Limb (tissue), 2 donors: ENCODE results near the gene FAM3B.
"Not testable (repeated sequence)": the region's sequence is repeated elsewhere in the genome, so short reads cannot be mapped to it uniquely, and the experiment has no call there.

Experiments used
- DNase-seq, 2 donors: peaks; one replicate each; pipeline ENCODE4 v3.0.0-alpha.2; 2016; ENCODE audit errors: extremely low spot score in 2 of 2

The FAM3B gene

DNA sequence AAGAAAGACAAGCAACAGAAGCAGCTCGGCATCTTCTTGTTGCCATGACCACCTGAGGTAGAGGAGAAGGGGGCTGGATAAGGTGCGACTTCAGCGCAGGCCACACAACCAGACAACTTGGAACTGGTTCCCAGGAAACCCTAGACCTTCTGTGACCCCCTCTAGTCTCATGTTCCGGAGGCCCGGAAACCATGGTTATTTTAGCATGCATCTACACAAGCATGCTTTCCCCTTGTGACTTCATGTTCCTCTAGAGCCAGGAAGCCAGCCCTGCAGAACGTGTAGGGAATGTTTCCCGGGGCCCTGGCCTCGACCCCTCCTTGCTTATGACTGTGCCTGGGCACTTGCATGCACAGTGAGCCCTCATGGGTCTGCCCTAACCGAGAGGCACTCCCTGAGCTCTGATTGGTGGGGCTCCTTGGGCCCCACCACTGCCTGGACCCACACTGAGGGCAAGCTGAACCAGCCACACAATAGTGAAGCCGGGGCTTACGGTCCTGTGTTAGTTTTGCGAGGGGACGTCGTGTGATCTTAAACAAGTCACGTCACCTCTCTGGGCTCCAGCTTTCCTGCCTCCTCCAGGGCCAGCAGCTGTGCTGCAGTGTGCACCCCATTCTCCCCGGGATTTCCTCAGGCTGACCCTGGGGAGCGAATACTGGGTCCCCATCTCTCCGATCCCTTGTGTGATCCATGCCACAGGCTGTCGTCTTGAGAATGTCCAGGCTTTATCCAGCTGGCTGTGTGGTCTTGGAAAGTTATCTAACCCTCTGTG is 33.2 kb downstream of the FAM3B start:
- DNase-seq: no peak

DNA sequence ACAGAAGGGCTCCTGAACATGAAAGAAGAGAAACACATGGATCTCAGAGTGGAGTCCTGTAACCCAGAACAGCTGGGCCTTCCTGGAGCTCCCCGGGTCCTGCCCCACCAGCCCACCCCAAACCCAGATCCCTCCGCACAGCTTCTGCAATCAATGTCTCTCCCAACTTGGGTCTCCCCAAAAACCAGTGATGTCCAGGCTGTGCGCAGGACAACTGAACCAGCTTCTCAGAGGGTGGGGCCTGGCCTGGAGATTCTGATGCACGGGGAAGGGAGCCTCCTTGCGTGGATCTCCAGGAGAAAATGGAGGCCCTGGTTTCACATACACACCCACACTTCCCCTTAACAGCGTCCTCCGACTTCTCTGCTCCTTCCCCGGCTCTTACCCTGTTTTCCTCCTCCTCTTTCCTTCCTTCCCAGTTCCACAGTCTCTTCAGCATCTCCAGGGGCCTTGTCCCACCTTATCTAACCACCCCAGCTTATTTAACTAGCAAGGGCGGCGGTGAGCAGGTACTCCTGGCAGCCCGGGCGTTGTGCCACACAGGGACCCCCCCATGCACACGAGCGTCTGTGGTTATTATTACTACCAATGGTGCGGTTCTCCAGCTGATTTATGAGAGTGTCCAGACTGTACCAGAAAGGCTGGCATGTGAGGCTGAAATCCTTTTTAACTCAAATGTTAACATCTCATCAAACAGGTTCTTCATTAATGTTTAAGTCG is 34.0 kb downstream of the FAM3B start:
- DNase-seq: no peak

DNA sequence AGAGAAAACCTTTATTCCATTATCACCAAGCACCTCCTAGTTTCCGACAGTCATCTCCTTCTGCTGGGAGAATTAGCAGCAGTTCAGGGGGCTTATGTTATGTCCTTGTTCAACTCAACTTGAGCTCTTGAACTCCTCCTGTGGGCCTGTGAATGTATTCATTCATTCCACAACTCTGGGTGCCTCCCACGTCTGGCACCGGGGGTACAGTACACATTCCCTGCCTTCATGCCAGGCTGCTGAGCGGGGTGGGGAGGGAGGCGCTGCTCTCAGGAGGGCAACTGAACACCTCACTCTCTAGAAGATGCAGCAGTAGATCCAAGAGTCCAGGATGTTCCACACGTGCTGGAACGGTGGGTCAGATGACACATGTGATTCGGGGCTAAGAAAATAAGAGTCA is 40.9 kb downstream of the FAM3B start:
- DNase-seq: no peak

DNA sequence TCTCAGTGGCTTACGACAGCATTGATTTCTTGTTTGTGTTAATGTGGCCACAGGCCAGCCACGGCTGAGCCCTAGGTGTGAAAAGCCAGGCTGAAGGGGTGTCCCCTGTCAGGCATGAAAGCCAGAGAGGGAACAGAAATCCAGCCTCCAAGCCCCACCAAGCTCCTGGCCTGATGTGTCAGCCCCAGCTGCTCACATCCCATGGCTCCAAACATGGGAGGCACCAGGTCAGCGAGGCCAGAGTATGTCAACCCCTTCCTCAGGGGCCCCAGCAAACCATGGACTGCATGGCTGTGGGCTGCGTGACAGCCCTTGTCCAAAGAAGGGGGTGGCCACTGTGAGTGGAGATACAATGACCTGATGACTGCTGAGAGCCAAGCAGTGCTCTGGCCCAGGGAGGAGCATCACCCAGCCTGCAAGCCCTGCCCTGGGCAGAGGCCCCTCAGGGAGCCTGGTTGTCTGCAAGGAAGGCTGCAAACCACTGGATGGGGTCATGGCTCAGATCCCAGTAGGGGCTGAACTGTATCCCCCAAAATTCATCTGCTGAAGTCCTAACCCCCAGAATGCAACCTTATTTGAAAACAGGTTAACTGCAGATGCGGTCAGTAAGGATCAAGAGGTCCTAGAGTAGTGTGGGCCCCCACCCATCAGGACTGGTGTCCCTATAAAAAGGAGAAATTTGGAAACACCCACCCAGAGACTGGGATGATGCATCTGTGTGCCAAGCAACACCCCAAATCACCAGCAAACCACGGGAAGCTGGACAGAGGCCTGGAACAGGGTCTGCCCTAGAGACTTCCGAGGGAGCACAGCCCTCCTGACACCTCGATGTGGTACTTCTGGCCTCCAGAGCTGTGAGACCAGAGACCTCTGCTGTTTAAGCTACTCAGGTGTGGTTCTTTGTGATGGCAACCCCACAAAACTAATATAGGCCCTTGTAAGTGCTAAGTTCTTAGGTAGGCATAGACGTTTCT is 41.9 kb downstream of the FAM3B start:
- no peak for DNase-seq

DNA sequence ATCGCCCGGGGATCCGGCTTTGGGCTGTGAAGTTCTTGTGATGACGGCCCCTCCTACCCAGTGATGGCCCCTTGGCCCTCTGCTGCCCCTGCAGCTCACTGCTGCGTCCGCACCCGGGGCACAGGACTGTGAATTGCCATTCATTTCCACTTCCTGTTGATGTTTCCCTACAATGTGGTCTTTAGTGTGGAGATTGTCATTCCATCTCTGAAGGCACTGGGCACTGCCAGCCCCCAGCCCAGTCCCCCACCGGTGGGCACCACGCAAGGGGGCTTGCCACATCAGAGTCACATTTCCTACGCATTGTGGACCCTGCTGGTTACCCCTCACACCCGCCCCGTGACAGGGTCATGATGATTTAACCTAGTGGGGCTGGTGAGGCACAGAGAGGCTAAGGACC is 42.7 kb downstream of the FAM3B start:
- no peak for DNase-seq

DNA sequence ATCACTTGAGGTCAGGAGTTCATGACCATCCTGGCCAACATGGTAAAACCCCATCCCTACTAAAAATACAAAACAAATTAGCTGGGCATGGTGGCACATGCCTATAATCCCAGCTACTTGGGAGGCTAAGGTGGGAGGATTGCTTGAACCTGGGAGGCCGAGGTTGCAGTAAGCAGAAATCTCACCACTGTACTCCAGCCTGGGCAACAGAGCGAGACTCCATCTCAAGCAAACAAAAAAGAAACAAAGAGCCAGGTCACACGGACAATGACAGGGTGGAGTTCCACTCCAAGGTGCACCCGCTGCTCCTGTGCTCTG is 43.1 kb downstream of the FAM3B start:
- DNase-seq: not testable (repeated sequence)

DNA sequence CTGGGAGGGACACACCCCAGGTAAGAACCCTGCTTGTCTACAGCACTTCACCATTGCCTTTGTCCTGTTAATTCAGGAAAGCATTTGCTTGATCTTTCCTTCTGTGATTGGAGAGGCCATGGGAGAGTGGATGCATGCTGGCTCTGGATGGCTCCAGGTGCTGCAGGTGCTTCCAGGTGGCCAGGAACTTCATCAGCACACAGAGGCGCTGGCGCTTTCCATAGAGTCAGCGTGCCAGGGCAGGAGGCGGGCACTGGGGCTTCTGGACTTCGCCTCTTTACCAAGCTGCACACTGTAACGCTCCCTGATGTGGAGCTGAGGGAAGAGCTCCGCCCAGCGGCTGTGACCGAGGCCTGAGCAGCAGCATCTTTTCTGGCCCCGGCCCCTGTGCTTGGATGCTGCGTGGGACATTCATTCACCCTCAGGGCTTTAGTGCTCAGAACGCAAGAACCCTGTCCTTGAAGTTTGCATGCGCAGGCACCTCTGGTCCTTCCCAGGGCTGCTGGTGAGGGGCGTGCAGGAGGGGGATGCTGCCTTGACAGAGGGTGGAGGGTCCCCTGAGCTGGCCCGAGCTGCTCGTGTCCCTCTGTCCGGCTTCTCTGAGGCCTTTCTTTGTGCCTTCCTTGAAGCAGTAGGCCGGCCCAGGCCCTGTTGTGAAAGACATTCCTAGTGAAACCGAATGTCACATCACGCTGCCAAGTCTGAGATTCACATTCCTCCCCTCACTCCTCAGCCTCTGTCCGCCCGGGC is 43.6 kb downstream of the FAM3B start:
- no peak for DNase-seq

DNA sequence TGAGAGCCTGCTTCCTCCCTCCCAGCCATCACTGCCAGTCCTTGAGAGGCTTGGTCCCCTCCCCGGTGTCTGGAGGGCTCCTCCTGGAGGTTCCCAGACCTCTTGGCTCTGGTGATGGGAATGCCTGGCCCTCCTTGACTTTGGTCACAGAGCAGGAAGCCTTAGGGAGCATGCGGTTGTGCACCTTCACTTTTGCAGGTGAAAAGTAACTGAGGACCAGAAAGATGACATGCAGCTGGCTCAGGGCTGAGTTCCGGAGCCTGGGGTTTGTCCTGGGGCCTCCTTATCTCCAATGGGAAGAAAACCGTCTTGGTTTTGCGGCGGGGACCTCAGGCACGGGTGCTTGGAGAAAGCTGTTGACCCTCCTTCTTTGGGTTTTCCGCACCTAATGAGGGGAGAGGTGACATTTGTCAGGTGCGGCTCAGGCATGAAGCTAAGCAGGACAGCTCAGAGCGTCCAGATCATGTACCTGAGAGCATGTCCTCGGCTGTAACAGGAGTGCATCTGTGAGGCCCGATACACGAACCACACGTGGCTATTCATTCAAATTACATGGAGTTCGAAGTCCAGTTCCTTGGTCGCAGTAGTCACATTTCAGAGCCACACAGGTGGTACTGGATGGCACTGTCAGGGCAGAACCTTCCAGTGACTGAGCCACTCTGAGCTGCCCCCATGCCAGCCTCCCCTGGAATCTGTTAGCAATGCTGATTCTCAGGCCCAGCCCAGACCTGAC is 44.6 kb downstream of the FAM3B start:
- no peak for DNase-seq

DNA sequence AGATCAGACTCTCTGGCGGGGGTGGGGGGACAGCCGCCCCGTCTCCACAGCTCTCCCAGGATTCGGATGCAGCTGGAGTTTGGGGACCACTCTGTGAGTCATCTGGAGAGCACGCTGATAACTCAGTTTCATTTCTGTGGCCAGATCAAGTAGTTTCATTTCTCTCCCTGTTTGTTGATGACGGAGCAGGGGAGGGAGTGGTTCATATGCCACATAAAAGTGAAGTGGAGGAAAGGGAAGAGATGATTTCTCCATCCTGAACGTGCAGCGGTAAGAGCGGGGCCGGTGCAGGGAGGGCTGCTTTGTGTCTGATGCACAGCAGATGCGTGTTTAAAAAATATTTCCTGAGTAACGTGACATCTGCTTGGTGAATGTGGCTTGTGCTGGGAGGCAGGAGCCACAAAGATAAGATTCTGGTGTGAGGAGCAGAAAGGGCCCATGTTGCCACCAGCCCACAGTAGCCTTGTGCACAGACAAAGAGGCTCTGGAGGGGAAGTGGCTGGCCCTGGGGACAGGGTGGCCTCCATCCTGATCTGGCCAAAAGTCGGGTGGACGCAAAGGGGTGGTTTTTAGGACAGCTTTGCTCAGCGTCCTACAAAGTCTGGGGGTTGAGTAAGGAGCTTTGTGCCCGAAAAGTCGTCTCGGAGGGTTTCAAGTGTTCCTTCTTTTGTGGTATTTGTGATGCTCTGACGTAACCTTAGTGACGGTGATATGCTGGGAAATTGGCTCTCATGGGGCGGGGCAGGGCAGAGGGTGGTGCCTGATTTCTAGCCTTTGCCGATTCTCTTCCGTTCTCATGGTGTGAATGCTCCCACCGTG is 45.4 kb downstream of the FAM3B start, which contains the start of gene MX2:
Gene MX2, plus strand, starts transcription at position 242 of the 819 bp plus-strand sequence. CDS start 14,880 bp downstream, outside the sequence.
- DNase-seq: peak in 1 of 2 donors; percentile 59

DNA sequence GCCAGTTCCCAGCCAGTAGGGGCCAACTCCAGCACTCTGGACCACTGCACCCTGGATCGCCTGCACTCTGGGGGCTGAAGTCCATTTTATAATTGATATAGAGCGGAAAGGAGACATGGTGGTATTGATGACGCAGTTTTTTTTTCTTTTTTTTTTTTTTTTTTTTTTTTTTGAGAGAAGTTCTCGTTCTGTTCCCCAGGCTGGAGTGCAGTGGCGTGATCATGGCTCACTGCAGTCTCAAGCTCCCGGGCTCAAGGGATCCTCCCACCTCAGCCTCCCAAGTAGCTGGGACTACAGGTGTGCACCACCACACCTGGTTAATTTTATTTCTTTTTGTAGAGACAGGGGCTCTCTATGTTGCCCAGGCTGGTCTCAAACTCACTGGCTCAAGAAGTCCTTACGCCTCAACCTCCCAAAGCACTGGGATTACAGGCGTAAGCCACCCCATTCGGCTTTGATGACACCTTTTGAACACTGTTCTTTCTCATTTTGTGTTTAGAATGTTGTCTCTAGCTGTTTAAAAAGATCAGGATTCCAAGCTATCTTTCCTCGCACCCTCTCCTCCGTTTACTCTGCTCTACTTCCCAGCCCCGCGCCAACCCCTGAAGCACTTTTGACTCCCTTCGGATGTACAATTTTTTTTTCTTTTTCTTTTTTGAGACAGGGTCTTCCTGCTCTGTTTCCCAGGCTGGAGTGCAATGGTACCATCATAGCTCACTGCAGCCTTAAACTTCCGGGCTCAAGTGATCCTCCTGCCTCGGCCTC is 46.2 kb downstream of the FAM3B start:
- no peak for DNase-seq

DNA sequence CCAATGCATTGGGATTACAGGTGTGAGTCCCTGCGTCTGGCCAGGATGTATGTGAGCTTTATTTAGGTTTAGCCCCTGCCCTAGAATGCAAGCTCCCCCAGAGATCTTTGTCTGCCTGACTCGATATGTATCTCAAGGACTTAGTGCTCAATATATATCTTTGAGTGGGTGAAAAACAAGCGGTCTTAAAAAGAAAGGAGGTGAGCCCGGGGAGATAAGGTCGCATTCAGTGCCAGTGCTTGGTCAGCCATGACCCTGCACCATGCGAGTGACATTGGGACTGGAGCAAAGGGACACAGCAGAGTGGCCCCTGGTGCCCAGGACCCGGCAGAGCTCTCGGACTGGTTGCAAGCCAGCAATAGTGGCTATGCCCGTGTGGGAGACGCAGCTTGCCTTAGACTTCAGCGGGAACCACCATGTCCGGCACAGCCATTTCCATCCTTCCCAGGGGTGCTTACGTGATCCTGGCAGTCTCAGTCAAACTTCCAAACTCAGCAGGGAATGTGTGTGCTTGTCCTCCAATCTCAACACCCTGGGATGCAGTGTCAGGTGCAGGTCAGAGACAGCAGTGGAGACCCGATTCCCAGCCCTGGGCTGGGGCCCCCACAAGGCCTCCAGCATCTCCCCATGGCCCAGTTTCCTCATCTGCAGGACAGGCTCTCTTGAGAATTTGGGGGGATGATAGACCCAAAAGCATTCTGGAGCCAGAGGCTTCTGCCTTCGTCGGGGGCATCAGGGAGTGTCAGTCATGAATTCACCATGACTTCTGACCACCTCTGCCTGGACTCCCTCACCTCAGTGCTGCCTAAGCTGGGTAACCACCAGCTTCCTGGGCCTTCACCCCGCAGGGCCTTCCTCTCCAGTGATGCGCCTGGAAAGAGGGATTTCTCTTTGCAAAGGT is 47.0 kb downstream of the FAM3B start:
- DNase-seq: no peak

DNA sequence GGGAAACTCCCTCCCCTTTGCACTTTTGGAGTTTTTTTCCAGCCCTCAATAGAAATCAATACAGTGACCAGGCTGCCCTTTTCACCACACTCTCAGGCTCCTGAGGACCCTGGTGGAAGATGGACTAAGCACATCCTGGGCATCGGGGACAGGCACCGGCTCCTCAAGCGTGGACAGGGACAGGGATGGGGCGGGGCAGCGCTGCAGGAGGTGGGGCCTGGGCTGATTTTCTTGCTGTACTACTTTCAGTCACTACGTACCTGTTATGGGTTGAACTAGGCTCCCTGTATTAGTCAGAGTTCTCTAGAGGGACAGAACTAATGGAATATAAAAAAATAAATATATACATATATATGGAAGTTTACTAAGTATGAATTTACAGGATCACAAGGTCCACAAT is 47.7 kb downstream of the FAM3B start:
- DNase-seq: no peak

DNA sequence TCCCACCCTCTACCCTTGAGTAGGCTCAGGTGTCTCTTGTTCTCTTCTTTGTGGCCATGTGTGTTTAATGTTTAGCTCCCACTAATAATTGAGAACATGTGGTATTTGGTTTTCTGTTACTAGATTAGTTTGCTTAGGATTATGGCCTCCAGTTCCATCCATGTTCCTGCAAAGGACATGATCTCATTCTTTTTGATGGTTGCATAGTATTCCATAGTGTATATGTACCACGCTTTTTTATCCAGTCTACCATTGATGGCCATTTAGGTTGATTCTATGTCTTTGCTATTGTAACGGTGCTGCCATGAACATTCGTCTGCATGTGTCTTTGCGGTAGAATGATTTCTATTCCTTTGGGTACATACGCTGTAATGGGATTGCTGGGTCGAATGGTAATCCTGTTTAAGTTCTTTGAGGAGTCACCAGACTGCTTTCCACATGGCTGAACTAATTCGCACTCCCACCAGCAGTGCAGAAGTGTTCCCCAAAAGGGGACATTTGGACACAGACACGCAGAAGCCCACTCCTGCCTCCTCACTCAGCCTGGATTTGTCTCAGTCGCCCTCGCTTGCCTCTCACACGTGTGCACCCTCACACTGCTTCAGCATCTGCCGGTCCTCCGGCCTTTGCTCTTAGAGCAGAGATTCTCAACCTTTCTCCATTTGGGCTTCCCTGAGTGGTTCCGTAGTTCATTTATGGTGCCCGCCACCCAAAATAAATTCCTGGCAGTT is 48.9 kb downstream of the FAM3B start:
- DNase-seq: no peak

DNA sequence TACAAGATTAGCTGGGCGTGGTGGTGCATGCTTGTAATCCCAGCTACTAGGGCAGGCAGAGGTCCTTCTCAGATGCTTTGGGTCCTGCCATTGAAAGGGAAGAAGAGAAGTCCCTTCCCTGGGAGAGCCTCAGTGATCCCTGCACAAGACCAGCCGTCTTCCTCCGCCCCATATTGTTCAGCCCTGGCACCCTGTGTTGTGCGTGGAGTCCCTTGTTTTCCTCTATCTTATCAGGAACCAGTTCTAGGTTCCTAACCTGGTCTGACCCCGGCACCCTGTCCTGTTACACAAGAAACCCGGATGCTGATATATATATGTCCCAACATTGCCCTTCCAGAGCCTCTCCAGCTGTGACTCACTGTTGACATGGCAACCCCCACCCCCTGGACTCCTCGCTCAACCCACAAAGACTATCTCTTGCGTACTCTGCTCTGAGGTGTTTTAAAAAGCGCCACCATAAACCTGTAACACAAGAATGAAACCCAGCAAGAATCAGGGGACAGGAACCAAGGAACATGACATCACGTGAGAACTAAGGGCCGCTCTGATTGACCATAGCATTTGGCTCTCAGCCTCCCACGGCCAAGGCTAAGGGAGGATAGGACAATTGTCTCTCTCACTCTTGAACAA is 50.0 kb downstream of the FAM3B start:
- no peak for DNase-seq

DNA sequence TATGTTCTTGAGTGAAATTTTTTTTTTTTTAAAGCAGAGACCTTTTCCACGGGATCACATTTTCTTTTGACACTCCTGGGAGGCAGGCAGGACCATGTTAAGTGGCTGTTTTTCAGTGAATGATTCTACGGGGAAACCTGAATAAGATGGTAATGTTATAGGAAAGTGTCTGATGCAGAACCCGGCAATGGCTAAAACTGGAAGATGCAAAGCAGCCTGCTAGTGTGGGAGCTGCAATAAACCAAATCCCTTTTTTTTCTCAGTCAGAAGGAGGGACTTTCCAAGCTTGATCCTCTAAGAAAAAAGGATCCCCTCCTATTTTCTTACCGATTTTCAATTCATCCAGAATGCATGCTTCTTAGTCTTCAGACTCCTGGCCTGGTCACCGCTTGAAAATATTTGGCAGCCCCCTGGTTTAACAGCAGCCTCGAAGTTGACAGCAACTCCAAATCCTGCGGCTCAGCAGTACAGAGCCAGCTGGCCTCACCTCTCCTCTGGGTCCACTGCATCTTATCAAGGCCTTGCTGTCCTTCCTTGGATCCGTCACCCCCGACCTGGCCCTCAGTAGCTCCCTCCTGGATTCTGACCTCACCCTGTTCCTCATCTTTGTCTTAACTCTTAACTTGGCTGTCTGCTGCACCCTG is 50.8 kb downstream of the FAM3B start:
- DNase-seq: no peak
